Nephron (organoid): ENCODE measurements around the gene PTPRN2.

Source experiments
- H3K27ac Mint-ChIP-seq, 3 experiments: 2 replicates each; pipeline ENCODE4 v1.8.0; 2020; ENCODE audit warnings: mixed read lengths in 3 of 3, mild to moderate bottlenecking in 2 of 3, moderate library complexity in 1 of 3
- H3K27me3 Mint-ChIP-seq: 2 replicates; pipeline ENCODE4 v1.8.0; 2021; ENCODE audit warnings: low read depth, mild to moderate bottlenecking, moderate library complexity, mixed read lengths
- H3K36me3 Mint-ChIP-seq: 2 replicates; pipeline ENCODE4 v1.8.0; 2020; ENCODE audit warnings: low read depth, mixed read lengths
- H3K4me1 Mint-ChIP-seq: 2 replicates; pipeline ENCODE4 v1.8.0; 2020; ENCODE audit warnings: mixed read lengths
- H3K4me3 Mint-ChIP-seq, 3 experiments: 2 replicates each; pipeline ENCODE4 v1.8.0; 2020; ENCODE audit warnings: mild to moderate bottlenecking in 3 of 3, mixed read lengths in 3 of 3, moderate library complexity in 2 of 3
- H3K9me3 Mint-ChIP-seq: 2 replicates; pipeline ENCODE4 v1.8.0; 2020; ENCODE audit warnings: mixed read lengths
- TF ChIP-seq, protein P1 (sequence below), 3 experiments: fragments of 200-600 bp; sonication (generic); IDR thresholded peaks; one replicate each; pipeline ENCODE4 v1.5.0; 2021; ENCODE audit warnings: antibody characterized with exemption in 3 of 3; ENCODE audit not compliant: unreplicated experiment in 3 of 3

Gene PTPRN2

DNA sequence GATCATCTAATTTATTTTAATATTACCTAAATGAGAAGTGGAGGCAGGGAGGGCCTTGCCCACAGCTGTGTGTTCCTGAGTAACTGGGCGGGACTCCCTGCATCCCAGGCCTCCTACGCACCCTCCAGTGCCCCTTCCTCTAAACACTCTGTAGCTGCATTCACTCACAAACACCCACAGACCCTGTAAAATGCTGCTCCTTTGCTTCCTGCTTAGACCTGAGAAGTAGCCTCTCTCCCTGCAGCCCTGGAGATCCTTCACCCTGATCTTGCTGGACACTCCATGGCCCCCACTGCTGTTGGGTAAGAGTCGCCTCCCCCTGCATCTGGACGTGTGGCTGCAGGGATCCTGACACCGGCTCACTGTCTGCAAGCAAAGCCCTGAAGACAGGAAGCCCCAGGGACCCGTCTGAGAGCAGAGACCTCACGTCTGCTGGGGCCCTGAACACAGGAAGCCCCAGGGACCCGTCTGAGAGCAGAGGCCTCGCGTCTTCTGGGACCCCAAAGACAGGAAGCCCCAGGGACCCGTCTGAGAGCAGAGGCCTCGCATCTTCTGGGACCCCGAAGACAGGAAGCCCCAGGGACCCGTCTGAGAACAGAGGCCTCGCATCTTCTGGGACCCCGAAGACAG lies 661.0 kb downstream of the PTPRN2 start:
- Mint-ChIP-seq H3K27ac (no peak overlapping the region), H3K4me3 (no peak overlapping the region), H3K36me3 (no peaks in the 10 kb centered on the region), H3K9me3 (no peaks in the 10 kb centered on the region), H3K27me3 (peaks cover 10% of the 10 kb centered on the region), H3K4me1 (no peaks in the 10 kb centered on the region)
- TF ChIP-seq, protein P1, sequence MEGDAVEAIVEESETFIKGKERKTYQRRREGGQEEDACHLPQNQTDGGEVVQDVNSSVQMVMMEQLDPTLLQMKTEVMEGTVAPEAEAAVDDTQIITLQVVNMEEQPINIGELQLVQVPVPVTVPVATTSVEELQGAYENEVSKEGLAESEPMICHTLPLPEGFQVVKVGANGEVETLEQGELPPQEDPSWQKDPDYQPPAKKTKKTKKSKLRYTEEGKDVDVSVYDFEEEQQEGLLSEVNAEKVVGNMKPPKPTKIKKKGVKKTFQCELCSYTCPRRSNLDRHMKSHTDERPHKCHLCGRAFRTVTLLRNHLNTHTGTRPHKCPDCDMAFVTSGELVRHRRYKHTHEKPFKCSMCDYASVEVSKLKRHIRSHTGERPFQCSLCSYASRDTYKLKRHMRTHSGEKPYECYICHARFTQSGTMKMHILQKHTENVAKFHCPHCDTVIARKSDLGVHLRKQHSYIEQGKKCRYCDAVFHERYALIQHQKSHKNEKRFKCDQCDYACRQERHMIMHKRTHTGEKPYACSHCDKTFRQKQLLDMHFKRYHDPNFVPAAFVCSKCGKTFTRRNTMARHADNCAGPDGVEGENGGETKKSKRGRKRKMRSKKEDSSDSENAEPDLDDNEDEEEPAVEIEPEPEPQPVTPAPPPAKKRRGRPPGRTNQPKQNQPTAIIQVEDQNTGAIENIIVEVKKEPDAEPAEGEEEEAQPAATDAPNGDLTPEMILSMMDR (IDR thresholded peaks at IDR 0.05; ENCODE audit: unreplicated experiment in 3 of 3) = no peak

DNA sequence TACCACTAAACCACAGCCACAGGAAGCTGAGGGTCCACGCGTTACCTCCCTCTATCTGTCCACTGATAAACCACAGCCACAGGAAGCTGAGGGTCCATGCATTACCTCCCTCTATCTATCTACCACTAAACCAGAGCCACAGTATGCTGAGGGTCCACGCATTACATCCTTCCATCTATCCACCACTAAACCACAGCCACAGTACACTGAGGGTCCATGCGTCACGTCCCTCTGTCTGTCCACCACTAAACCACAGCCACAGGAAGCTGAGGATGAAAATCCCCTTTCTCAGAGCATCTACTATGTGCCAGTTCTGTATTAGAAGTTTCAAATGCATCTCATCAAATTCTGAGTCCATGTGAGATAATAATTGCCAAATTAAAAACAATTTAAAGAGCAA lies 661.5 kb downstream of the PTPRN2 start:
- H3K4me3 Mint-ChIP-seq = no peak overlapping the region
- peaks cover under 1% of the 10 kb centered on the region for H3K9me3 Mint-ChIP-seq
- H3K27ac Mint-ChIP-seq = no peak overlapping the region
- peaks cover 8% of the 10 kb centered on the region for H3K27me3 Mint-ChIP-seq
- H3K4me1 Mint-ChIP-seq = no peaks in the 10 kb centered on the region
- H3K36me3 Mint-ChIP-seq = no peaks in the 10 kb centered on the region
- TF ChIP-seq, protein P1 (IDR thresholded peaks at IDR 0.05; ENCODE audit: unreplicated experiment in 3 of 3) = no peak

DNA sequence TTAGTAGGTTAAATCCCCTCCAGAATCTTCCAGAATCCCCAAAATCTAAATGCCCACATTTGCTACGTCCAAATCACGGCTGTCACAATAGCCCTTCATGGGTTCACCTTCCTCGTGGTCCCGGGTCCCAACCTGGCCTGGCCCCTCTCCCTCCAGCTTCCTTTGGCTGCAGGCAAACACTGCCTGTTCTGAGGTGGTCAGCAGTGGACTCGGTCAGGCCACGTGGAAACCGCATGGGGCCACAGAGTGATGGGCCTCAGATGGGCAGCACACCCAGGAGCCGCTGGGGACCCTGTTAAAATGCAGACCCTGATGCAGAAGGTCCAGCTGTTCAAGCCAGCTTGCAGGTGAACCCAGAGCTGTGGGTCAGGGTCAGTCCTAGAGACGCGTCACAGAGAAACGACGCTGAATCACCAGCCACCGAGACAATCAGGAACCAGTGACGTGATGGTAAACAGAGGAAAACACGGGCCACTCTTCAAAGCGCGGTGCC lies 662.2 kb downstream of the PTPRN2 start:
- no peaks in the 10 kb centered on the region for H3K4me1 Mint-ChIP-seq
- H3K9me3 Mint-ChIP-seq = peaks cover 3% of the 10 kb centered on the region
- no peak overlapping the region for H3K4me3 Mint-ChIP-seq
- H3K27me3 Mint-ChIP-seq = peaks cover 10% of the 10 kb centered on the region
- TF ChIP-seq, protein P1 (IDR thresholded peaks at IDR 0.05; ENCODE audit: unreplicated experiment in 3 of 3) = no peak
- no peak overlapping the region for H3K27ac Mint-ChIP-seq
- no peaks in the 10 kb centered on the region for H3K36me3 Mint-ChIP-seq

DNA sequence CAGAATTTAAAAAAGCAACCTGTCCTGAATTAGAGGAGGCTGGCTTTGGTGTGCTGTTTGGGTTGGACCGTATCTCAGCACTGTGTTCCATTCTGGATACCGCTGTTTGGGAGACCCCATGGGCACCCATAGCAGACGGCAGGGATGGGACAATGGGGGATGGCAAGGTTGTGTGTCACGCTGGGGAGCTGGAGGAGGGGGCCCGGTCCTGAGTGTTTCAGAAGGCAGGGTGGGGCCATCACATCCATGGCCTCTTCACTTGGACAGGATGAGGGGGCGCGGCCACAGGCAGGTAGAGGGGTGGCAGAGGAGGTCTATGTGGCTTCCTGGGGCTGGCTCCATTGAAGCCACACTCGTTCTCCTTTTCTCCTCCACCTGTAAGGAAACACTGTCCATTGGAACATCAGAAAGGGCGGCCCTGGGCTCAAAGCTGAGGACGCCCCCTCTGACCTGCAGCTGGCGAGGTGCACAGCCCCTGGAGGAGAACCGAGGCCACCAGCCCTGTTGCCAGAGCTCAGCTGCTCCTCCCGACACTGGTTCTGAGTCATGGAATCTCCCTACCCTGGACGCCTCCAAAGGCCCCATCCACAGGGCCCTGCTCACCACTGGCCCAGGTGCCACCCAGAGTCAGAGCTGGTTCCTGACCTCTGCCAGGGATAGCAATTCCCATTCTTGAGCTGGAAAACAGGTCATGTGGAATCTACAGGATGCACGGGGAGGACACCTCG lies 663.6 kb downstream of the PTPRN2 start:
- Mint-ChIP-seq H3K4me1 (no peaks in the 10 kb centered on the region), H3K9me3 (peaks cover 3% of the 10 kb centered on the region), H3K27ac (no peak overlapping the region), H3K4me3 (no peak overlapping the region), H3K36me3 (no peaks in the 10 kb centered on the region), H3K27me3 (peaks cover 10% of the 10 kb centered on the region)
- TF ChIP-seq, protein P1 (IDR thresholded peaks at IDR 0.05; ENCODE audit: unreplicated experiment in 3 of 3) = no peak

DNA sequence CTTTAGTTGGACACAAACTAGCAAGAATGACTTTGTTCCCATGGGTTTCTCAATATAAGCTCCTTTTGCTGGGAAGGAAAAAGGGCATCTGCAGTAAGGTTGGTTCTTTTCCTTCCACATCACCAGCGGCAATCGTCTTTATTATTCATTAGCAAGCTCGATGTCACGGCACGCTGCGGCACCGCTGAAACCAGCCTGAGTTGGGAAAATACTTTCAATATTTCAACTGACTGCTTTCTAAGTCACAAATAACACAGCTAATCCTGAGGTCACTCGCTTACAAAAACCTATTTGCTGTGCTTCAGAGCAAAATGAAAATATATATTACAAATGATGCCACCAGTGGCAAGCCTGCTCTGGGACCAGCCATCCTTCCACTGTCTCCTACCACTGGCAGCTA lies 665.0 kb downstream of the PTPRN2 start:
- peaks cover 3% of the 10 kb centered on the region for H3K9me3 Mint-ChIP-seq
- H3K27me3 Mint-ChIP-seq = peaks cover 10% of the 10 kb centered on the region
- no peaks in the 10 kb centered on the region for H3K4me1 Mint-ChIP-seq
- H3K27ac Mint-ChIP-seq = no peak overlapping the region
- H3K36me3 Mint-ChIP-seq = no peaks in the 10 kb centered on the region
- TF ChIP-seq, protein P1 (IDR thresholded peaks at IDR 0.05; ENCODE audit: unreplicated experiment in 3 of 3) = no peak
- no peak overlapping the region for H3K4me3 Mint-ChIP-seq
